Measurements from ENCODE around the gene DOLPP1. TPM values are rescaled to one million over a fixed set of nuclear protein-coding genes. Genes with fewer than 3 reads are reported as not detected.
A peak's percentile ranks its signal among the peaks of the same experiment; 100 is the strongest.

Gene DOLPP1
- total and polyA plus RNA-seq, 2 donors from 2014 or later = 9.1 to 12.1 TPM

- no peaks in the 10 kb centered on the region for H3K27me3 ChIP-seq (ENCODE audit: control insufficient read depth, insufficient read depth, low read length)
- no peak for TF ChIP-seq CTCF (IDR thresholded peaks at IDR 0.05; ENCODE audit: borderline replicate concordance, extremely low read depth, insufficient read depth)
- H3K9ac ChIP-seq (ENCODE audit: low read length in 3 of 3) = no peak overlapping the region
- no peak for DNase-seq
- H3K36me3 ChIP-seq (ENCODE audit: control insufficient read depth in 2 of 3, insufficient read depth in 3 of 3, low read length in 3 of 3) = peaks cover 0 to 5% (median 0%) of the 10 kb centered on the region in 3 donors
- FAIRE-seq = no peak
- no peak overlapping the region for H3K27ac ChIP-seq (ENCODE audit: low read depth in 2 of 2, low read length in 2 of 2)
- H3K9me3 ChIP-seq (ENCODE audit: control insufficient read depth in 2 of 3, insufficient read depth in 1 of 3, low read length in 3 of 3) = no peaks in the 10 kb centered on the region
- no peak overlapping the region for H3K4me3 ChIP-seq (ENCODE audit: low read length in 3 of 3)
- H3K4me1 ChIP-seq (ENCODE audit: control insufficient read depth in 2 of 3, insufficient read depth in 2 of 3, low read depth in 1 of 3, low read length in 3 of 3) = peaks cover 0 to 14% (median 0%) of the 10 kb centered on the region in 3 donors
- intact Hi-C loops (cut with DNase I) = no loop called here
Observed at GRCh38 chr9:129105857-129106694, 25.2 kb downstream of the DOLPP1 start.

- peak in 1 of 5 donors; percentile 52 for DNase-seq
- TF ChIP-seq CTCF (IDR thresholded peaks at IDR 0.05; ENCODE audit: borderline replicate concordance, extremely low read depth, insufficient read depth) = no peak
- H3K27me3 ChIP-seq (ENCODE audit: control insufficient read depth, insufficient read depth, low read length) = no peaks in the 10 kb centered on the region
- H3K4me1 ChIP-seq (ENCODE audit: control insufficient read depth in 2 of 3, insufficient read depth in 2 of 3, low read depth in 1 of 3, low read length in 3 of 3) = peaks cover 0 to 19% (median 5%) of the 10 kb centered on the region in 3 donors
- intact Hi-C loops (cut with DNase I) = no loop called here
- FAIRE-seq = no peak
- H3K9ac ChIP-seq (ENCODE audit: low read length in 3 of 3) = no peak overlapping the region
- H3K9me3 ChIP-seq (ENCODE audit: control insufficient read depth in 2 of 3, insufficient read depth in 1 of 3, low read length in 3 of 3) = no peaks in the 10 kb centered on the region
- H3K27ac ChIP-seq (ENCODE audit: low read depth in 2 of 2, low read length in 2 of 2) = no peak overlapping the region
- H3K4me3 ChIP-seq (ENCODE audit: low read length in 3 of 3) = no peak overlapping the region
- peaks cover 0 to 5% (median 0%) of the 10 kb centered on the region in 3 donors for H3K36me3 ChIP-seq (ENCODE audit: control insufficient read depth in 2 of 3, insufficient read depth in 3 of 3, low read length in 3 of 3)
Observed at GRCh38 chr9:129107651-129108050, 26.7 kb downstream of the DOLPP1 start.

GRCh38 chr9:129108083-129108804, 27.3 kb downstream of the DOLPP1 start:
- TF ChIP-seq CTCF (IDR thresholded peaks at IDR 0.05; ENCODE audit: borderline replicate concordance, extremely low read depth, insufficient read depth) = no peak
- H3K27me3 ChIP-seq (ENCODE audit: control insufficient read depth, insufficient read depth, low read length) = no peaks in the 10 kb centered on the region
- peaks cover 0 to 19% (median 5%) of the 10 kb centered on the region in 3 donors for H3K4me1 ChIP-seq (ENCODE audit: control insufficient read depth in 2 of 3, insufficient read depth in 2 of 3, low read depth in 1 of 3, low read length in 3 of 3)
- intact Hi-C loops (cut with DNase I) = no loop called here
- H3K27ac ChIP-seq (ENCODE audit: low read depth in 2 of 2, low read length in 2 of 2) = peak overlapping the region in 1 of 2 donors; percentile 28
- no peak for FAIRE-seq
- H3K36me3 ChIP-seq (ENCODE audit: control insufficient read depth in 2 of 3, insufficient read depth in 3 of 3, low read length in 3 of 3) = peaks cover 0 to 5% (median 0%) of the 10 kb centered on the region in 3 donors
- no peak overlapping the region for H3K4me3 ChIP-seq (ENCODE audit: low read length in 3 of 3)
- no peaks in the 10 kb centered on the region for H3K9me3 ChIP-seq (ENCODE audit: control insufficient read depth in 2 of 3, insufficient read depth in 1 of 3, low read length in 3 of 3)
- no peak overlapping the region for H3K9ac ChIP-seq (ENCODE audit: low read length in 3 of 3)
- peak in 1 of 5 donors; percentile 78 for DNase-seq

Measured in kidney (tissue), 14 donors.